PC-9 (cell line): Measurements from ENCODE around the gene DNMT3B.

Experiments
- CTCF ChIP-seq: fragments of 200-600 bp; sonication (generic); conservative IDR thresholded peaks from 2 replicates; pipeline ENCODE4 v1.6.1; 2017; ENCODE audit warnings: mixed run types, antibody characterized with exemption, mild to moderate bottlenecking, moderate library complexity
- EZH2 ChIP-seq: fragments of 200-600 bp; sonication (generic); IDR thresholded peaks from 2 replicates; pipeline ENCODE4 v1.8.0; 2017; ENCODE audit warnings: antibody characterized with exemption, low read depth

GRCh38 chr20:32761417-32761830 is 761 bp upstream of the DNMT3B start:
- TF ChIP-seq CTCF (no peak), EZH2 (no peak)
